ENCODE data around the gene GAPDHS. TPM values are rescaled to one million over a fixed set of nuclear protein-coding genes. Genes with fewer than 3 reads are reported as not detected.

Gene GAPDHS
- total and polyA plus RNA-seq, 11 donors = not detected

DNA sequence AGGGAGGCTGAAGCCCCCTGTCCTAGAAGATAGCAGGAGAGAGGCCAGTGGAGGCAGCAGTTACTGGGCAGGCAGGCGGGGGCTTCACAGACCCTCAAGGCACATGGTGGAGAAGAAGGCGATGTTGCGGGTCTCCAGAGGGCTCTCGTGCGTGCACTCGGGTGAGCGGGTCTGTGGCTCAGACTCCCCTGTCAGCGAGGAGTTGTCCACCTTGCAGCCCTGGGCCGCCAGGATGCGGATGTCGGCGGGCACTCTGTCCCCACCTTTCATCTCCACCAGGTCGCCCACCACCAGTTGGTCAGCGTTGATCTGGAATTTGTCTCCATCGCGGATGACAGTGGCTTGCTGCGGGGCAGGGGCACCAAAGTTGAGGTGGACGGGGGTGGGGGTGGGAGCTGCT lies 27.0 kb downstream of the GAPDHS start:
- H3K27ac ChIP-seq = no peak overlapping the region
- DNase-seq (no peak), ATAC-seq (no peak)
- WGBS, 4 donors = 82 to 86% (median 84%) methylated on average over 16 to 18 of the region's 18 CpGs
- TF ChIP-seq POLR2A (IDR thresholded peaks at IDR 0.05) = no peak
- TF ChIP-seq, protein P1, sequence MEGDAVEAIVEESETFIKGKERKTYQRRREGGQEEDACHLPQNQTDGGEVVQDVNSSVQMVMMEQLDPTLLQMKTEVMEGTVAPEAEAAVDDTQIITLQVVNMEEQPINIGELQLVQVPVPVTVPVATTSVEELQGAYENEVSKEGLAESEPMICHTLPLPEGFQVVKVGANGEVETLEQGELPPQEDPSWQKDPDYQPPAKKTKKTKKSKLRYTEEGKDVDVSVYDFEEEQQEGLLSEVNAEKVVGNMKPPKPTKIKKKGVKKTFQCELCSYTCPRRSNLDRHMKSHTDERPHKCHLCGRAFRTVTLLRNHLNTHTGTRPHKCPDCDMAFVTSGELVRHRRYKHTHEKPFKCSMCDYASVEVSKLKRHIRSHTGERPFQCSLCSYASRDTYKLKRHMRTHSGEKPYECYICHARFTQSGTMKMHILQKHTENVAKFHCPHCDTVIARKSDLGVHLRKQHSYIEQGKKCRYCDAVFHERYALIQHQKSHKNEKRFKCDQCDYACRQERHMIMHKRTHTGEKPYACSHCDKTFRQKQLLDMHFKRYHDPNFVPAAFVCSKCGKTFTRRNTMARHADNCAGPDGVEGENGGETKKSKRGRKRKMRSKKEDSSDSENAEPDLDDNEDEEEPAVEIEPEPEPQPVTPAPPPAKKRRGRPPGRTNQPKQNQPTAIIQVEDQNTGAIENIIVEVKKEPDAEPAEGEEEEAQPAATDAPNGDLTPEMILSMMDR (IDR thresholded peaks at IDR 0.05) = no peak
- H3K27me3 ChIP-seq = peaks cover 11 to 70% (median 23%) of the 10 kb centered on the region in 9 donors
- intact Hi-C loops (cut with DNase I) = no loop called here
- no peaks in the 10 kb centered on the region for H3K36me3 ChIP-seq
- no peaks in the 10 kb centered on the region for H3K9me3 ChIP-seq
- peaks cover 0 to 14% (median 4%) of the 10 kb centered on the region in 12 donors for H3K4me1 ChIP-seq
- no peak overlapping the region for H3K4me3 ChIP-seq

DNA sequence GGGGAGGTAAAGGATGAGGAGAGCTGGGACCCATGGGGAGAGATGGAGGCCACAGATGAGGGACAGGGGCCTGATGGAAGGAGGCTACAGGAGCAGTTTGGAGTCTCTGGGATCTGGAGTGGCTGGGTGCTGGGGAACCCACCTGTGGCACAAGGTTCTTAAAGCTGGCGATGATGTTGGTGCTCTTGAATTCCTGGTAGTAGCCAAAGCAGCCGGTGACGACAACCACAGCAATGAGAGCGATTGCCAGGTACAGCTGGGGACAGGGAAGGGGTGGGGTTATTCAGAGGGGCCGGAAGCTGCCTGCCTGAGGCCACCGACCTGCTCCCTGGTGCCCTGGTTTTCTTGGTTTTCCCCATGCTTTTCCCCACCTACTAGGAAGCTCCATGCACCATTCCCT lies 27.4 kb downstream of the GAPDHS start:
- Histone ChIP-seq H3K4me1 (peaks cover 0 to 14% (median 4%) of the 10 kb centered on the region in 12 donors), H3K27me3 (peaks cover 11 to 72% (median 23%) of the 10 kb centered on the region in 9 donors), H3K4me3 (no peak overlapping the region), H3K36me3 (no peaks in the 10 kb centered on the region), H3K9me3 (no peaks in the 10 kb centered on the region), H3K27ac (no peak overlapping the region)
- DNase-seq (no peak), ATAC-seq (no peak)
- TF ChIP-seq, protein P1 (IDR thresholded peaks at IDR 0.05) = no peak
- TF ChIP-seq POLR2A (IDR thresholded peaks at IDR 0.05) = no peak
- intact Hi-C loops (cut with DNase I) = no loop called here
- WGBS, 4 donors = 54 to 62% (median 58%) methylated on average over 5 to 6 of the region's 6 CpGs

DNA sequence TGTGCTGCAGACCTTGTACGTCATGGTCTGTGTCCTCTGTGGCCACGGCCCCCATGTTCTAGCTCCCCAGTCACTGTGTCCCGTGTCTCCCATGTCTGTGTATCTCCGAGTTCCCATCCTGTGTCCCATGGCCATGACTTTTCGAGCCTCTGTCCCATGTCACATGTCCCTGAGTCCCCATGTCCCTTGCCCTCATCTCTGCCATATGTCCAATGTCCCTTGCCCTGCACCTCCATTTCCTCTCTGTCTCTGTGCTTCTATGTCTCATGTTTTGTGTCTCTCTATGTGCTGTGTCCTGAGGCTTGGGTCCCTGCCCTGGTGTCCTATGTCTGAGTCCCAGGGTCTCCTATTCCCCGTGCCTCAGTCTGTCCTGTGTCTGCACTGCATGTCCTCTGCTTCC lies 28.2 kb downstream of the GAPDHS start:
- no peaks in the 10 kb centered on the region for H3K9me3 ChIP-seq
- H3K4me1 ChIP-seq = peaks cover 0 to 14% (median 4%) of the 10 kb centered on the region in 12 donors
- intact Hi-C loops (cut with DNase I) = no loop called here
- no peak overlapping the region for H3K27ac ChIP-seq
- H3K27me3 ChIP-seq = peaks cover 11 to 72% (median 23%) of the 10 kb centered on the region in 9 donors
- ATAC-seq (no peak), DNase-seq (no peak)
- TF ChIP-seq, protein P1 (IDR thresholded peaks at IDR 0.05) = no peak
- no peak for TF ChIP-seq POLR2A (IDR thresholded peaks at IDR 0.05)
- H3K4me3 ChIP-seq = no peak overlapping the region
- WGBS, 4 donors = 76 to 79% (median 78%) methylated on average over 6 of the region's 6 CpGs
- no peaks in the 10 kb centered on the region for H3K36me3 ChIP-seq

DNA sequence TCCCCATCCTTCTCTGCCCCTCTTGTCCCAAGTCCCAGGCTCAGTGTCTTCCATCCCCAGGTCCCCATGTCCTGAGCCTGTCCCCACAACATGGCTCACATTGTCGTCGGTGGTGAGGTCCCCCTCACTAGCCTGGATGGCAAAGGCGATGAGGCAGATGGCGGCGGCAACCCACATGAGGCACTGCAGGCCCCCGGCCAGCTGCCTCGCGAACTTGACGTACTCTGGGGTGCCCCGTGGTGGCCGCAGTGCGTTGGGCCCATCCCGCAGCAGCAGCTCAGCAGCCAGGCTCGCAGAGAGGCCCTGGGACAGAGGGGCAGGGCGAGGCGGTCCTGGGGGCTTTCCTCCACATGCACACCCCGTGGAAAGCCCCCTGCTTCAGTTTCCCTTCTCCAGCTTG lies 29.1 kb downstream of the GAPDHS start:
- no peak overlapping the region for H3K4me3 ChIP-seq
- TF ChIP-seq, protein P1 (IDR thresholded peaks at IDR 0.05) = no peak
- TF ChIP-seq POLR2A (IDR thresholded peaks at IDR 0.05) = no peak
- ATAC-seq (no peak), DNase-seq (no peak)
- H3K9me3 ChIP-seq = no peaks in the 10 kb centered on the region
- WGBS, 4 donors = 53 to 64% (median 59%) methylated on average over 17 of the region's 17 CpGs
- H3K27me3 ChIP-seq = peaks cover 11 to 68% (median 23%) of the 10 kb centered on the region in 9 donors
- H3K4me1 ChIP-seq = peaks cover 0 to 13% (median 4%) of the 10 kb centered on the region in 12 donors
- no peak overlapping the region for H3K27ac ChIP-seq
- intact Hi-C loops (cut with DNase I) = no loop called here
- H3K36me3 ChIP-seq = no peaks in the 10 kb centered on the region
